Kidney capillary endothelial cell (primary cell): Measurements from ENCODE around the gene MAD2L1.

Source experiments
- DNase-seq: peaks from one replicate; pipeline ENCODE4 v3.0.0-alpha.2; 2018; ENCODE audit warnings: low spot score

MAD2L1 gene

GRCh38 chr4:120057416-120057815 is 9.2 kb downstream of the MAD2L1 start:
- DNase-seq: no peak

GRCh38 chr4:120056246-120056645 is 10.4 kb downstream of the MAD2L1 start:
- DNase-seq: no peak

GRCh38 chr4:120055795-120056194 is 10.9 kb downstream of the MAD2L1 start:
- DNase-seq: no peak

GRCh38 chr4:120055162-120055561 is 11.5 kb downstream of the MAD2L1 start:
- DNase-seq: no peak

- DNase-seq: no peak
Measured at GRCh38 chr4:120053911-120054310, 12.7 kb downstream of the MAD2L1 start.

GRCh38 chr4:120052856-120053255 is 13.8 kb downstream of the MAD2L1 start:
- DNase-seq: peak; percentile 46

- DNase-seq: no peak
Measured at GRCh38 chr4:120051253-120051652, 15.4 kb downstream of the MAD2L1 start.

- DNase-seq: peak; percentile 70
Measured at GRCh38 chr4:120049732-120050494, 16.7 kb downstream of the MAD2L1 start.

GRCh38 chr4:120043828-120044227 is 22.8 kb downstream of the MAD2L1 start:
- no peak for DNase-seq

- no peak for DNase-seq
Measured at GRCh38 chr4:120037411-120037810, 29.2 kb downstream of the MAD2L1 start.

GRCh38 chr4:120034913-120035312 is 31.7 kb downstream of the MAD2L1 start:
- DNase-seq: no peak

- no peak for DNase-seq
Measured at GRCh38 chr4:120026853-120027252, 39.8 kb downstream of the MAD2L1 start.

GRCh38 chr4:120025516-120025915 is 41.1 kb downstream of the MAD2L1 start:
- no peak for DNase-seq

GRCh38 chr4:120018786-120019185 is 47.9 kb downstream of the MAD2L1 start:
- no peak for DNase-seq

- DNase-seq: no peak
Measured at GRCh38 chr4:120017939-120018692, 48.5 kb downstream of the MAD2L1 start.

GRCh38 chr4:120011725-120012124 is 54.9 kb downstream of the MAD2L1 start:
- DNase-seq: no peak

- no peak for DNase-seq
Measured at GRCh38 chr4:120010646-120011045, 56.0 kb downstream of the MAD2L1 start.

- DNase-seq: no peak
Measured at GRCh38 chr4:120009731-120010130, 56.9 kb downstream of the MAD2L1 start.

GRCh38 chr4:120008957-120009356 is 57.7 kb downstream of the MAD2L1 start:
- DNase-seq: no peak

GRCh38 chr4:120007896-120008436 is 58.7 kb downstream of the MAD2L1 start:
- DNase-seq: no peak

- DNase-seq: no peak
Measured at GRCh38 chr4:120007191-120007871, 59.3 kb downstream of the MAD2L1 start.
